Measurements from ENCODE around the gene GNAQ.
"Not testable (repeated sequence)": the region's sequence is repeated elsewhere in the genome, so short reads cannot be mapped to it uniquely, and the experiment has no call there.

Gene GNAQ

GRCh38 chr9:77906991-77907390 lies 124.6 kb downstream of the GNAQ start:
- no peak for DNase-seq (ENCODE audit: low read depth in 2 of 2)

GRCh38 chr9:77903666-77904285 lies 127.8 kb downstream of the GNAQ start:
- no peak for DNase-seq (ENCODE audit: low read depth in 2 of 2)

DNA sequence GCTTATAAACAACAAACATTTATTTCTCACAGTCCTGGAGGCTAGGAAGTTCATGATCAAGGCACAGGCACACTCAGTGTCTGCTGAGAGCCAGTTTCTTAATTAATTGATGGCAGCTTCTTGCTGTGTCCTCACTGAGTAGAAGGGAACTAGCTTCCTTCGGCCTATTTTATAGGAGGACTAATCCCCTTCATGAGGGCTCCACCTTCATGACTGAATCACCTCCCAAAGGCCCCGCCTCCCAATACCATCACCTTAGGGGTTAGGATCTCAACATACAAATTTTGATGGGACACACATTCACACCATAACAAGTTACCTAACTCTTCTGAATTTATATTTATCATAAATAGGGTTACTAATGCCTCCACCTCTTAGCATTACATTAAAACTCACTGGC lies 129.8 kb downstream of the GNAQ start:
- no peak for DNase-seq (ENCODE audit: low read depth in 2 of 2)

GRCh38 chr9:77901018-77901417 lies 130.6 kb downstream of the GNAQ start:
- DNase-seq (ENCODE audit: low read depth in 2 of 2) = no peak

DNA sequence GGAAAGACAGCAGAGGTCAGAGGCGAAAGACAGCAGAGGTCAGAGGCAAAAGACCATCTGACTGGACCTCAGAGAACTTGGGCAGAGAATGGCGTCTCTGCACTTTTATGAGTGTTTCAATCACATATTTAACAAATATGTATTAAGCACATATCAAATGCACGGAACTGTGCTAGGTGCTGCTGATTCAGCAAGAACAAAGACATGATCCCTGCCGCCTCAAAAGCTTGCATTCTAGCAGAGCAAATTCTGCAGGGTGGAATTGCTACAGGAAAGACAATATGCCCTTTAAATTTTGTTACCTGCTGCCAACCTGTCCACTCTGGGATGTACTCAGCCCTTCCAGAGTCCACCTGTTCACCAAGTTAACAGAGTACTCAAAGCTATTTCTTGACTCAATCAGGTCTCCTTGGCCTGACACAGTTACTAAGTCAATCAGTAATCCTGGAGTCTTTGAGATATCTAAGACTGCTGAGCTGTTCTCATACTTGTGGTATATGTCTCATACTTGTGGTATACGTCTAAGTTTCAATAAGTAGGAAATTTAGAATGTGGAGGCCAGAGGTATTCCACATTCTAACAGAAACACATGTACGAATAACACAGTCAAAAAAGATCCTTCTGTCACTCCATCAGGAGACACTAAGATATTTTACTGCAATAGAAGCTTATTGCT lies 131.8 kb downstream of the GNAQ start:
- DNase-seq (ENCODE audit: low read depth in 2 of 2) = peak; percentile 74 to 75

DNA sequence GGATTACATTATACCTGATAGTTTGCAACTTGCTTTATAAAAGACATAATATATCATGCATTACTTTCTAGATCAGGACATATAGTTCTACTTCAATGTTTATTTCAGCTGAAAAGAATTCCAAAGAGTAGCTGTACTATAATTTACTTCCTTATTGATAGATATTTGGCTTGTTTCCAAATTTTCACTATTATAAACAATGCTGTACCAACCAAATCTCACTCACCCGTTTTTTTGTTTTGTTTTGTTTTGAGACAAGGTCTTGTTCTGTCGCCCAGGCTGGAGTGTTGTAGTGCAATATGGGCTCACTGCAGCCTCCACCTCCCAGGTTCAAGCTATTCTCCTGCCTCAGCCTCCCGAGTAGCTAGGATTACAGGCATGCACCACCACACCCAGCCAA lies 132.7 kb downstream of the GNAQ start:
- DNase-seq (ENCODE audit: low read depth in 2 of 2) = no peak

- DNase-seq (ENCODE audit: low read depth in 2 of 2) = no peak
Measured at GRCh38 chr9:77896938-77897667, 134.5 kb downstream of the GNAQ start.

DNA sequence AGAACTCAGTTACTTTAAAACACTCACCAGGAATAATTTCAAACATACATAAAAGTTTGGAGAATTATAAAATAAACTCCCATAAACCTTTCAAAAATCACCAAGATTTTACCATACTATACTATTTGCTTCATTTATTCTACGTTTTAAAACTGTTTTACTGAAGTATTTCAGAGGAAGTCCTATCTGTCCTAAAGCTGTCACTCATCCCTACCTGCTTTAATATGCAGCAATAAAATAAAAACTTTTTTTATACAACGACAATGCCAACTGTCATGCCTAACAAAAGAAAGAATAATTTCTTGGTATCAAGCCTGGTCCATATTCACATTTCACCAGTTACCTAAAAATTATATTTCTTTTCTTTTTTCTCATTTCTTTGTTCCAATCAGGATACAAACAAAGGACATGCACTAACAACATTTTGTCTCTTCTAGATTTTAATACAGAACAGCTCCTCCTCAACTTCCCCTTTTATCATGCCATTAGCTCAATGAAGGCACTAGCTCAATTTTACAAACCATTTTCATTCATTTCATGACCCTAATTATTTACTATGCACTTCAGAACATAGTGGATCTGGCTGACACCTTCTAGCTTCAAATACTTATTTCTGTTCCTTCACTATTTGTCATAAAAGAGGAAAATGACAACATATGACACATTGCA lies 135.2 kb downstream of the GNAQ start:
- no peak for DNase-seq (ENCODE audit: low read depth in 2 of 2)

GRCh38 chr9:77893706-77894105 lies 137.9 kb downstream of the GNAQ start:
- no peak for DNase-seq (ENCODE audit: low read depth in 2 of 2)

- no peak for DNase-seq (ENCODE audit: low read depth in 2 of 2)
Measured at GRCh38 chr9:77892955-77893514, 138.6 kb downstream of the GNAQ start.

DNA sequence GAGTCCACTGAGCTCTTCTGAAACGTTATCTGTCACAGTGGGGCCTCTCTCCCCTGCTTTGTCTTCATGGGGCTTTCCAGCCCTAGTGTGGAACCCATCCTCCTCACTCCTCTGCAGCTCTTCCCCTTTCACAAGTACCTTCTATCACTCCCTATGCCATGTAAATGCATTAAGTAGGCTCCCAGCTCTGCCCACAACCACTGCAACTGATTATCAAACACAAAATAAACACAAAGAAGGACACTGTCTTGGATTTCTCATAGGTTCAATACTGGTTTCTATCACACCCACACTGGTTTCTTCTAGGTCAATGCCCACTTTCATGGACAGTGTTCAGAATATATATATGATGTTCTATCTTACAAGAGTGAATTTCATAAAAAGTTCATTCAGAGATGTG lies 139.4 kb downstream of the GNAQ start:
- no peak for DNase-seq (ENCODE audit: low read depth in 2 of 2)

DNA sequence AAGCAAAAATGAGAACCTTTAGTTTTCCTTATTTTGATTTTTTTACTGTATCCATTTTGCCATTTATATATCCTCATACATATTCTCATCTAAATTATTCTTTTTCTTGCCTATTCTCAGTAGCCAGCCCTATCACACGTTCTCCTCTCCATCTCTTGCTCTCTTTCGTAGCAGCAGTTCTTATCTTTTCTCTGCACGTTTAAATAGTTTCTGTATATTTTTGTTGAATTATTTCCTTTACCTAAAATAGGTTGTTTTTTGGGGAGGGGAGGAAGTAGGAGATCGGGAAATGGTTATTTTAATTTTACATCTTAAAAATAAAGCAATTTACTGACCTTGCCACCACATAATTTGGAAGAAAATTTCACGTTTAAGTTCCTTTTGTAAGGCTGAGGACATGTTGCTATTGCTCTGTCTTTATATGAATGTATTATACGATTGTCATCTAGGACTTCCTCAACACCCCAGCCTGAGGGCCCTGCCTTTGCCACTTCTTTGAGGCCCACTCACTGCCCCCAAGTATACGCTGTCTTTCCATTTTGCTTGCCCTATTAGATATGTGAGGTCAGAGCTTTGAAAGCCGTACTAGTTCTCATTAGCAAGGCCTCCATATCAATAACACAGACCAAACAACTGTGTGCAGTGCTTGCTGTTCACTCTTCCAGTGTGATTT lies 140.3 kb downstream of the GNAQ start:
- DNase-seq (ENCODE audit: low read depth in 2 of 2) = no peak

DNA sequence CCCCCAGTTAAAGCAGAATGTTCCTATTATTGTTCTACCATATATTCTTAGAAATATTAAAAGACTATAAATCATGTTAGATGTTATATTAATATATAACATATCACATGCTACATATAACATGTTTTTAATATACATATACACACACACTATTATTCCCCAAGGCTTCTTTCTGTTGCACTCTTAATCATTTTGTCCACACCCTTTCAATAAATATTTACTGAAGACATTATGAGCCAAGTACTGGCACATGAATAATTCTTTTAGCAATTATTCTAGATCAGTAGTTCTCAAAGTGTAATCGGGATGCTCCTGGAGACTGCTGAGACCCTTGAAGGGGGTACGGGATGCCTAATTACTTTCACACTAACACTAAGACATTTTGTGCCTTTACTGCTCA lies 143.9 kb downstream of the GNAQ start:
- DNase-seq (ENCODE audit: low read depth in 2 of 2) = no peak

DNA sequence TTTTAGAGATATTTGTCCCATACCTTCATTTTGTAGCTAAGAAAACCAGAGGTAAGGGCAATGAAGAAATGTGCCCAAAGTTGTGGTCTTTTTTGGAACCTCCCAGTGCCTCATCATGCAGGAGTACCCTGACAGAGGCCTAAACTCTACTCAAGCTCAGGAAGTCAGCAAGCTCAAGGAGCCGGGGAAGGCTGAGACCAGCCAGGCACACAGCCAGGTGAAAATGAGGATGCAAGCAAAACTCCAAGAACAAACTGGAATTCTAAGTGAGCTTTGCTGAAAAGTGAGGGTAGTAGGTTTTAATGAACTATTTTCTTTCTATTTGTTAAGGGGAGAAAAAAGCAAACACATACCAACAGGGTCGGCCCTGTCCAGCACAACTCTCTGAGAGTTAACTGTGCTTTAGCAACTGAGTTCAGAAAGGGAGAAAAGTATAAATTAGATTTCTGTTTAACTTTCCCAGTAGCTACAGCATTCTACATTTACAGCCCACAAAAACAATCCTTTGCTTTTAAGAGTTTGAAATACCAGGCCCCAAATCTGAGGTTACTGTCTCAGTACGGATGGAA lies 146.4 kb downstream of the GNAQ start:
- DNase-seq (ENCODE audit: low read depth in 2 of 2) = no peak

- peak in 1 of 2 experiments; percentile 22 for DNase-seq (ENCODE audit: low read depth in 2 of 2)
Measured at GRCh38 chr9:77883846-77884771, 147.5 kb downstream of the GNAQ start.

DNA sequence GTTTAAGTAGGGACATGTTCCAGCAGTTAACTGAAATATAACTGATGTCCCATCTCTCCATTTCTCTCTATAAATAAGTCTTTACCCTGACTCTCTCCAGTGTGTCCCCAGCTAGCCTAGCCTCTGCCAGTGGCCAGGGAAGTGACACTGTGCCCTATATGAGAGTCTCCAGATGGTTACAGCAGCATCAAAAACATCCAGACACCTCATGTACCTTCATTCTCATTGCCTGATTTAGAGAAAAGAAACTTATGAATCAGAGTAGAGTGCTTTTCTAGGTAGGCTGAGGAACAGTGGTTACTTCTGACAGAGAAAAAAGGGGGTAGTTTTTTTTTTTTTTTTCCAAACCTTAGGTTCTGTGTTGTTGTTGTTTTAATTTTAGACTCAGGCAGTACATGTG lies 148.5 kb downstream of the GNAQ start:
- no peak for DNase-seq (ENCODE audit: low read depth in 2 of 2)

DNA sequence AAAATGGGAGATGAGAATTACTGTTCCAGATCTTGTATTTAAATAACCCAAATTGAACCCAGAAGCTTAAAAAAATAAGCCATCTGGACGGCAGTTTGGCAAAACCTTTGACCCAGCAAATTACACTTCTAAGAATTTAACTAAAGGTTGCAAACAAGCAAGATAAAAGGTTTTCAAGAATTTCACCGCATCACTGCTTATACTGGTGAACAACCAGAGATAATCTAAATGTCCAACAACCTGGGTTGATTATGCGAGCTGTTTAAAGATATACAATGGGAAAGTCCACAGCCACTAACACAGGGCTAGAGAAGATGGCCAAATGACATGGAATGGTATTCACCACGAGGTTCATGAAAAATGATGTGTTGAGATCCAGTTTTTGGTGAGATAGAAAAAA lies 149.3 kb downstream of the GNAQ start:
- DNase-seq (ENCODE audit: low read depth in 2 of 2) = no peak

DNA sequence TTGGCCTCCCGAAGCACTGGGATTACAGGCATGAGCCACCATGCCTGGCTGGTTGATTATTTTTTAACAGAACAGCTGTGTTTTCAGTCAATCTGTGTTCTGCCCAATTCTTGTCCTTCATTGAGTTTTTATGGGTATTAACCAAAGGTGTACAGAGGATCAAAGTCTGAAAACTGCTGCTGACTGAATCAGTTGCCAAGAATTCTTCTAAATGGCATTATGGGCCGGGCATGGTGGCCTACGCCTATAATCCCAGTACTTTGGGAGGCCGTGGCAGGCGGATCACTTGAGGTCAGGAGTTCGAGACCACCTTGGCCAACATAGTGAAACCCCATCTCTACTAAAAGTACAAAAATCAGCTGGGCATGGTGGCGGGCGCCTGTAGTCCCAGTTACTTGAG lies 150.0 kb downstream of the GNAQ start:
- not testable (repeated sequence) for DNase-seq (ENCODE audit: low read depth in 2 of 2)

DNA sequence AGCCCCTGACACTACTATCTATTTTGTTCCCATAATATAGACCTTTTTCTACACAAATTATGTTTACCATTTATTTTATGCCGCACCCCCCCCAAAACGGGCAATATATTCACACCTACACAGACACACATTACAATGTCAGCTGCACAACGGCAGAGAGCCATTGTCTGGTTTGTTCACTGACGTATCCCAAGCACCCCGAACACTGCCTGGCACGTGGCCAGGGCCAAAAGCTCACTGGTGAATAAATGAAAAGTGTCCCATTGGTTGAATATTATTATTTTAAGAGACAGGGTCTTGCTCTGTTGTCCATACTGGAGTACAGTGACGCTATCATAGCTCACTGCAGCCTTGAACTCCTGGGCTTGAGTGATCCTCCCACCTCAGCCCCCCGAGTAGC lies 150.5 kb downstream of the GNAQ start:
- DNase-seq (ENCODE audit: low read depth in 2 of 2) = no peak

DNA sequence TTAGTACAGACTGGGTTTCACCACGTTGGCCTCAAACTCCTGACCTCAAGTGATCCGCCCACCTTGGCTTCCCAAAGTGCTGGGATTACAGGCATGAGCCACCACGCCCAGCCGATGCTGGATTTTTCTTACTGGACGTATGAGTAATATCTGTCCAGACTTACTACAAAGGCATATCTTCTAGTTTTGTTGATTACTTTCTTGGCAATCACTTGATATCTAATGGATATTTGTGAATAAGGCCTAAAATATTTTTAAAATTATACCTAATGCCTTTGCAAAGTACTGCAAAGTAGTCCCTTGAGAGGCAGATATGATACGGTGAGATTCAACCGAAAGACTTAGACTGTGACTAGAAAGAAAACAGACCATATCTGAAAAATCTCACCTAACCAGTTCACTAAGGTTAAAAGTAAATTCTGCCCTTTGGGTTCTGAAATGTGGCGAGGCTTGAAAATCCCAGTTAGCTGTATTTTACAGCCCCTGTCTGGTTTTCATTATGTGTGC lies 152.1 kb downstream of the GNAQ start:
- no peak for DNase-seq (ENCODE audit: low read depth in 2 of 2)

Data from fibroblast of skin of left quadriceps (primary cell).